NCI-H748 treated with DMSO at 0.1 percent for 48 hours (cell line): ENCODE measurements around the gene FABP6.

Experiments used
- DNase-seq: peaks from one replicate; lab custom pipeline; 2025; lab: John Stamatoyannopoulos, UW

Gene FABP6

DNA sequence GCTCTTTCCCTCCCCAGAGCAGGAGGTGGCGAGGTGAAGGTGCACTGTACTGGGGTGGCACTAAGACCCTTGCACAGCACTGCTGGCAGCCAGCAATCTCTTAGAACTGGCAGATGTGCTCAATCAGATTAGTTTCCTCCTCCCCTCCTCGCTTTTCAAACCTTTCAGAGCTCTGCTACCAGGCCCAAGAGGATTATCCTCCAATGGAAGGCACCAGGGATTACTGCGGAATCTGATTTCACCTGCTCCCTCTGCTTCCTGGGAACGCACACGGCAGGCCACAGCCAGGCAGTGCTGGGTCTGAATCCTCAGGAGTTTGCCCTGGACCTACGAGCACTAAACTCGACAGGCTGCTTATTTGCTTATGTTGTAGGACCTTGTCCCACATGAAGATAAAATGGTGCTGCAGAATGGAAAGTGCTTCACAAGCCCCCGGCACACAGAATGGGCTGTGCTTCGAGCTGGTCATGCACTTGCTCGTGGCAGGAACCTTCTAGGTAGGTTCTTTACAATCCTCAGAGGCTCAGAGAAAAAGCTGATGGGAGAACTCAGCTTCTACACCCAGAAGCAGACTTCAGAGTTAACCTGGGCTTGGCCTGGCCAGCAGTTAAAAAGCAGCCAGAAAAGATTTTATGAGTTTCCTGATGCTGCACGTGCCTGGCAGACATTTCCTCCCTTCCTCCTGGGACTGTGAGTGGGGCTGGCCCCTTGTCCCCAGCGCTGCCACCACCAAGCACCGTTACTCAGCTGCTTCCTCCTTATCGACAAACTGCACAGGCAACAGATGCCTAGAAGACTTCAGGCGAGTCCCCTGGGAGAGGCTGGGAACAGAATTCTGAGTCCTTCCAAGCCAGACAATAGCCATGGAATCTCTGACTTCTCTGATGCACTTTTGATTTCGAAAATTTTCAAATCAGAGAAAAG is 33.1 kb downstream of the FABP6 start:
- DNase-seq, result no peak

DNA sequence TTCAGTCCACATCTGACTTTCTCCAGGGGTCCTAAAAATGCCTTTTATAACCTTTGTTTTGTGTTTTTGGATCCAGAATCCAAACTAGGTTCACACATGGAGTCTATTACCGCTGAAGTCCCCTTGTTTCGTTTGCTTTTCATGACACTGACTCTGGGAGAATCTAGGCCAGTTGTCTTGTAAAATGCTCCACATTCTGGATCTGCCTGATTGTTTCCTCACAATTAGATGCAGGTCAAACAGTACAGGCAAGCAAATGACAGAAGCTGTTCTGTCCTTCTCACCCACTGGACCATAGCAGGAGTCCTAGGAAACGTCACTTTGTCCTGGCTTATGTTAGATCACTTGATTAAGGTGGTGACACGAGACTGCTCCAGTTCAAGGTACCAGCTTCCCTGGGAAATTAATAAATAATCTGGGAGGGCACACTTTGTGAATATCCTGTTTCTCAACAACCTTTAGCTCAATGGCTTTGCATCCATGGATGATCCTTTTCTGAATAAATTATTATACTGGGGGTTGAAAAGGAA is 34.1 kb downstream of the FABP6 start:
- DNase-seq, result no peak

DNA sequence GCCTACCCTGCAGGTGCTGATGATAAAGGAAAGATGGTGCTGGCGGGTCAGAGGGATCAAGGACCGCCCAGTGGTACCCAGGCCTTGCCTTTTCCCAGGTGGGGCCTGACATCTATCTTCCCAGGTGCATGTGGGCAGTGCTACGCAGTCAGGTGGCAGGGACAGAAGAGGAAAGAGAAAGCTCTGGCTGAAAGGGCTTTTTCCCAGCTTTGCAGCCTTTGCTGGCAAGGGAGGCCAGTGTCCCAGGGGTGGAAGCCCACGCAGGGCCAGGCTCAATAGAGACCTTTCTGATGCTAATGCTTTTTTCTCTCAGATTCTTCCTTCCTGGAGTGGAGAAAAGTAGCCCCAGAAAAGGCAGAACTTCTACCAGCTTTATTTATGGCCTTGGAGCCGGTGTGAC is 36.7 kb downstream of the FABP6 start:
- DNase-seq, result no peak

DNA sequence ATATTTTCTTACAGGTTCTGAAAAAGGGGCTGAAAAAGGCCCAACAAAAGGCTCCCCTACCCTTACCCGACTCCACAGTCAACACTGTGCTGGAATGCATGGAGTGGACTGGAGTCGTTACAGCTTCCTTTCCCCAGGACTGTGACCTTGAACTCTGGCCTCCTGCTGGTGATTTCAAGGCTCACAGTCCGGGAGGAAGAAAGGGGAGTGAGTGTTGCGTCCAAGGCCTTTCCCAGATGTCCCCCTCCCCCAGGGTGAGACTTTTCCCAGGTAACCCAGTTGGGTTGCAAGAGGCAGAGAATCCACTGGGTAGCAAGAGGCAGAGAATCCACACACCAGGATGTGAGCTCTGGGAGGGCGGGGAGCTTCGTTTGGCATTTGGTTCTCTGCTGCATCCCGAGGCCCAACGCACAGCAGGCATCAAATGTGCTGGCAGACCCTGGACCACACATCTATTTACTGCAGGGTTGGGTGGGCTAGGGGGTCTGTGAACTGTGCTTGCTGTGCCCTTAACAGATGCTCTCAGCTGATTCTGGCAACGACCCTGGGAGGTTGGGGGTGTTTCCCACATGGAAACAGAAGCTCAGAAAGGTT is 37.5 kb downstream of the FABP6 start:
- no peak for DNase-seq

GRCh38 chr5:160268121-160268520 is 38.8 kb downstream of the FABP6 start:
- DNase-seq, result no peak

GRCh38 chr5:160269017-160269416 is 39.7 kb downstream of the FABP6 start:
- DNase-seq, result no peak

DNA sequence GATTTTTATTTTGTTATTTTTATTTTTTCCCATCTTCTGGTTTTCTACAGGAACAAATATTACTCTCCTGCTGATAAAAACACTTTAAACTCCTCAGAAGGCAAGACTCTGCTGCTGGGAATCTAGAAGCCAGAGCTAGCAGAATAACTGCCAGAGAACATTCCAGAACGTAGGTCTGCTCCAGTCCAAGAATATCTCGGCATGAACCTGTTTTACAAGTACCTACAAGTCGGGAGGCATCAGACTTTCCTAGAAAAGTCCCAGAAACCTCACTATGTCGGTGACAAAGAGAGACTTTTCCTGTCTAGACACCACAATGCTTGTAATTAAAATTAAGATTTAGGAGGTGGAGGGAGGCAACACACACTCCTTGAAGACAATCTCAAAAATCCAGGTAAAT is 41.4 kb downstream of the FABP6 start:
- no peak for DNase-seq

DNA sequence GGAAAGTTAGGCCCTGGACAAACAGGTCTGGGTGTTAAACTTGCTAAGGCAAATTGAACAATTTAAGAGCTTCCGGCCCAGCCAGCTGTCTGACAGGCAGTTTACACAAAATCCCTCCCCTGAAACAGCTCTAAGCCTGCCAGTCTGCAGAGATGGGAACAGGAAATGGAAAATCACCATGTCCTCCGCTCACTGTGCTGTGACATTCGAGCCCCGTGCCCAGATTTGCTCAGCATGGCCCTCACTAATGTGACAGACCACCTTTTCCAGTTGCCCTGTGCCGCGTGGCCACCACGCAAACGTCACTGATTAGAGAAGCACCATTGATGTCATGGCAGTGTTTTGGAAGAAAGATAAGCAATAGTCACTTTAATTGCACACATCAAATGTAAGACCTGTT is 42.1 kb downstream of the FABP6 start:
- DNase-seq, result peak; percentile 3

DNA sequence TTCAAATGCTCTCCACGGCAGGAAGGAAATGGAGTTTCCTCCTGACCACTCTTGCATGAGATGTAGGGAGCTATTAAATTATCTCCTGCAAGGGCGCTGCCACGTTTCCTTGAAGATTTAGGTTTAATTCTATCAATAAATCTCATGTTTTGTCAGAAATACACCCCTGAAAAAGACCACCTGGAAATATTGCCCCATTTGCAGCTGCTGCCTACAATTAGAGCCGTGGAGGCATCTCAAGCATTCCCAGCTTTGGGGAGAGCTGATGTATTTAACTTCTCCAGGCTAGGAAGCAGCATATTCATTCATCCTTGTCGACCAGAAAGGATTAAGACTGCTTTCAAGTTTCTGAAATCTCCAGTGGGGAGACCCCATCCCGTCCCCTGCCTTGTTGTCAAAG is 42.5 kb downstream of the FABP6 start:
- DNase-seq, result no peak

GRCh38 chr5:160272264-160272663 is 43.0 kb downstream of the FABP6 start:
- no peak for DNase-seq

DNA sequence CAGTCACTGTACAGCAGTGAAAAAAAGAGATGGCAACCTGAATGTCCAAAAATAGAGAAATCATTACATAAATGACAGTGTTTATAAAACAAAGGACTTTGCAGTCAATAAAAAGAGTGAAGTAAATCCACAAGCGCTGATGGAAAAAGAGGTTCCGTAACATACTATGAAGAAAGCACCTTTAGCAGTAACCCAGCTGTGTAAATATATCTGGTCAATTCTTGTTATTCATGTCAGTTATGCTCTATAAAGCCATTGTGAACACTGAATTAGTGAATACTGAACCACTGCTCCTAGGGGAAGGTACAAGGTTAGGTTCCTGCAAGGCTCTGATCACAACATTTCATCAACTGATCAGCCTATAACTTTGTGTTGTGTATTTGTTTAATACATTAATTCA is 43.6 kb downstream of the FABP6 start:
- peak; percentile 15 for DNase-seq

DNA sequence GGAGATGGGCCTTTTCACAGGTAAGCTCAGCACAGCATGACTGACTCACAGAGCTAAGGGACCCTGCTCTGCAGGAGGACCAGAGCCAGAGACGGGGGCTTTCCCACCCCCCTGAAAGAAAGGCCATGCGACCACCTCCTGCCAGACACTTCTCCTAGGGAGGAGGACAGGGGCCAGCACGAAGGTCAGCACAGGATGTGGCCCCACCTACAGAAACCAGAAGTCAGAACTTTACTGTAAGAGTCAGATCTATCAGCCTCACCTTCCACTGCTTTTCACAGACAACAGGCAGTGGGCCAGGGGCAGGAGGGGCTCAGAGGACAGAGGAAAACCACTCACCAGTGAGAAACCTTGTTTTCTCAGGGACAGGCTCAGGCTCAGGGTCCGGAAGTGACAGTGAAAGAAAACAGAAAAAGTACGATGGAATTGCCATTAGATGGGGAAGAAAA is 45.2 kb downstream of the FABP6 start:
- no peak for DNase-seq

DNA sequence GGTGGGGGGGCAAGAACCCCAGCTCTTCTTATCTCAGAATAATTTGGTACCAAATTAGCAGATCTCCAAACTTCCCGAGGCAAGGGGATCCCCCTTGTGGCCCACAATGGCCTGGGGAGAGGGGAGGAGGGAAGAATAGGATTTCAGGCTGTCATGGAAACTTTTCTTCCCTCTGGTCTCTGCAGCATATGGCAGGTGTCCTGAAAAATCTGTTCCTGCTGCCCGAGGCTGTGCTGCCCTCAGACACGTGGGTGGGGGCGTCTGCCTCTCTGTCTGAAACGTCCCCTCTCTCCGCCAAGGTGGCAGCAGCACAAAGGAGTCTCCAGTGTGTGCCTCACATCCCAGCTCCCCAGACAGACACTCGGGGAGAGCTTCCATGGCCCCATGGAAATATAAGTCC is 49.0 kb downstream of the FABP6 start:
- no peak for DNase-seq

DNA sequence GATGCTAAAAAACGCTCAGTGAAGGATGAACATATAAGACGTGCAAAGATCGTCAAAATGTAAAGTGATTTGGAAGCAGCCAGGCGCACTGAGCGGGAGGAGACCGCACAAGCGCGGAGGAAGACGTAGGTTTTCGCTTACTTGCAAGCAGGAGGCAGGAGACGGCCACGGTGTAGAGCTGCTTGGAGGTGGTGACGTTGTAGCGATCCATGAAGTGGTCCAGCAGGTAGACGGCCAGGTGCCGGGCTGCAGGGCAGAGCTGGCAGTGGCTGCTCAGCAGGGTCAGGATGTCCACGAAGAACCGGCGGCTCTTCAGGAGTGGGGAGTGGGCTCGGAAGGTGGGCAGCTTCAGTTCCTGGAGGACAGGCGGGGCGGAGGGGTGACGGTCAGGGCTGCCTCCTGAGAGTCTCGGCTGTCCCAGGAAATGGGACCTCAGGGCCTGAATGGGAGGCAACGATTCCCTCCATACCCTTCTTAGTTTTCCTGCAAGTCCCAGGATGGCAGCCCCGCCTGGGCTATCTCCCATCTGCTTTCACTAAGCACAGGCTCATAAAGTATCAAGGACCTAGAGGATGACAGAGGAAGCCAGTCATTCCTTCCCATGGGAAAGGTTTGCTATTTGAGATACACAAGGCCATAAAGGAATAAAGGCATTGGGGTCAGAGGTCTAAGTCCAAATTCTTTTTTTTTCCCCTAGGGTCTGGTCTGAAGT is 51.2 kb downstream of the FABP6 start:
- no peak for DNase-seq

GRCh38 chr5:160281275-160281674 is 52.0 kb downstream of the FABP6 start:
- DNase-seq, result no peak

DNA sequence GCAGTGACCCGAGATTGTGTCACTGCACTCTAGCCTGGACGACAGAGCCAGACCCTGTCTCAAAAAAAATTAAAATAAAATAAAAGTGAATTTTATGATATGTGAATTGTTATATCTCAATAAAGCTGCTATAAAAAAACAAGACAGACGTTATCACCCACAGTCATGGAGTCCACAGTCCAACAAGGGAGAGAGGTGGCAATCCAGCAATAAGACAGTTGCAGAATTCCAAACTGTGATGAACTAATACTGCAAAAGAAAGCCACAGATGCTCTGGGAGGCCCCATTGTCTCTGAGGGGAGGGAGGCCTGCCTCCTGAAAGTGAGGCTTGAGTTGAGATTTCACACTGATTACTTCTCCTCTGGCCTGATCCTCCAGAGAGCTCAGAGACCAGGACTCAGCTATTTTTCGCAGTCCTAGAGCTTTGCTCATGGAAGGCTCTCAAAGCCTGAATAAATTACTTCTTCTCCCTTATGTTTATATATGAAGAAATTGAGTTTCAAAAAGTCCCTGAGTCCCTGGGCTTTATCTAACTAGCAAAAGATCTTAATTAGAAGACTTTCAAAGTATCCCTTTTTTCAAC is 55.1 kb downstream of the FABP6 start:
- DNase-seq, result no peak

- DNase-seq, result no peak
These were observed 56.0 kb downstream of the FABP6 start for GRCh38 chr5:160285316-160285715.

DNA sequence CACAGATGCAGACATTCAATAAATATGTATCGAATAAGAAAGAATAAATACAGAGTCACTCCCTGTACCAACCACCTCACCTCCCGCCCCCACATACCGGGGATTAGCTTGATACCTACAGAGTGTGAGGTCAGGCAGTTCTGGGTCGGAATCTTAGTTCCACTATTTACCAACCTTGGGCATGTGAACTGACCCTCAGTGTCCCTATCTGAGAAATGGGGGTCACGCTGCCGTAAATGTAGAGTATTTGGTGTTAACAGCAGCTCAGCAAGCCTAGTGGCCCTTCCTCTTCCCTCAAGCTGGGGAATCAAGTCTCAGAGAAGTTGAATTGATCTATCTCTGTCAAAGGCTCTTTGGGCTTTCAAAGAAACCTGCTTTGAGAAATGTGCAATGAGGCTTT is 57.6 kb downstream of the FABP6 start:
- no peak for DNase-seq

DNA sequence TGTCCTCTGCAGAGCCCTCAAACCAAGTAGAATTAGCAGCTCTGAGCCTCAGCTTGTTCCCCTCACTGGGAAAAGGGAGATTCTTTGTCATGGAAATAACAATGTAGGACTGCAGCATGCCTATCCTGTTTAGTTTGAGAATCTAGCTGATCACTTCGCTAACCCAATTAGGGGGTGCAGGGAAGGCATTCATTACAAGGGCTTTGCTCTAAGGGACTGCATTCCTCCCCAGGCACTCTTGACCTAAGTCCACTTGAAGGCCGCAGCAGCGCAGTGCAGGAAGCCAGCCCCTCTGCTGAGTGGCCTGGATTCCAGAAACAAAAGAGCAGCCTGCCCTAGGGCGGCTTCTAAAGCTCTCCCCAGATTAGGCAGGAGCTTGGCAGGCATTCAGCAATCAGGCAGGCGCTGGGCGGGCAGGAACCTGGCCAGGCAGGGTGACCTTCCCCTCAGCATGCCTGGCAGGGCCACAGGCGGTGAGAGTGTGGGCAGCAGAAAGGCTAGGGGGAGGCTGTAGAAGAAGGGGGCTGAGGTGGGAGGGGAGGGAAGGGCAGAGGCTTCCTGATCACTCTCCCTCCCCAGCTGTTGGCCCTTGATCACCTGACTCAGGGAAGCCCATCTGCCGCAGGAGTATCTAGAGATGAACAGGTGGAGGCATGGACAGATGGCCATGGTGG is 58.2 kb downstream of the FABP6 start:
- DNase-seq, result no peak
